MM.1S (cell line): ENCODE measurements around the gene PMFBP1.

Experiments used
- DNase-seq: peaks from one replicate; pipeline ENCODE4 v3.0.0-alpha.2; 2015
- H2AFZ ChIP-seq: fragments of 300-600 bp; sonication (generic); 2 replicates; pipeline ENCODE4 v1.6.0; 2016; ENCODE audit warnings: antibody characterized with exemption, low read length
- H3F3A ChIP-seq: fragments of 300-600 bp; sonication (generic); 2 replicates; pipeline ENCODE4 v1.6.1; 2016; ENCODE audit warnings: mild to moderate bottlenecking, antibody characterized with exemption, low read length, moderate library complexity, mixed read lengths; ENCODE audit not compliant: insufficient read depth
- H3K27ac ChIP-seq: fragments of 300-600 bp; sonication (generic); 2 replicates; pipeline ENCODE4 v1.5.1; 2016; ENCODE audit warnings: mild to moderate bottlenecking, low read length
- H3K27me3 ChIP-seq: fragments of 300-600 bp; sonication (generic); replicated peaks from 2 replicates; pipeline ENCODE4 v1.6.0; 2016; ENCODE audit warnings: low read length; ENCODE audit not compliant: insufficient read depth
- H3K36me3 ChIP-seq: fragments of 300-600 bp; sonication (generic); replicated peaks from 2 replicates; pipeline ENCODE4 v1.6.1; 2016; ENCODE audit warnings: mild to moderate bottlenecking, low read length, mixed read lengths; ENCODE audit not compliant: insufficient read depth
- H3K4me1 ChIP-seq: fragments of 300-600 bp; sonication (generic); 2 replicates; pipeline ENCODE4 v1.6.1; 2016; ENCODE audit warnings: low read length, mixed read lengths
- H3K4me2 ChIP-seq: fragments of 300-600 bp; sonication (generic); 2 replicates; pipeline ENCODE4 v1.6.0; 2016; ENCODE audit warnings: low read depth, low read length
- H3K4me3 ChIP-seq: fragments of 300-600 bp; sonication (generic); 2 replicates; pipeline ENCODE4 v1.5.1; 2016; ENCODE audit warnings: low read length, mixed read lengths
- H3K79me2 ChIP-seq: fragments of 300-600 bp; sonication (generic); 2 replicates; pipeline ENCODE4 v1.6.1; 2016; ENCODE audit warnings: mixed run types, low read length, mixed read lengths
- H3K9ac ChIP-seq: fragments of 300-600 bp; sonication (generic); 2 replicates; pipeline ENCODE4 v1.6.1; 2016; ENCODE audit warnings: low read length, mixed read lengths
- H3K9me2 ChIP-seq: fragments of 300-600 bp; sonication (generic); replicated peaks from 2 replicates; pipeline ENCODE4 v1.6.1; 2016; ENCODE audit warnings: mild to moderate bottlenecking, low read length, mixed read lengths; ENCODE audit not compliant: insufficient read depth
- H3K9me3 ChIP-seq: fragments of 300-600 bp; sonication (generic); replicated peaks from 2 replicates; pipeline ENCODE4 v1.6.1; 2016; ENCODE audit warnings: mild to moderate bottlenecking, low read length, mixed read lengths; ENCODE audit not compliant: insufficient read depth
- H4K20me1 ChIP-seq: fragments of 300-600 bp; sonication (generic); 2 replicates; pipeline ENCODE4 v1.6.1; 2016; ENCODE audit warnings: mild to moderate bottlenecking, low read length, moderate library complexity, mixed read lengths; ENCODE audit not compliant: insufficient read depth
- EZH2 ChIP-seq: fragments of 300-600 bp; sonication (generic); optimal IDR thresholded peaks from 2 replicates; pipeline ENCODE3; 2017; ENCODE audit warnings: low read depth, mild to moderate bottlenecking, antibody characterized with exemption, low read length, mixed read lengths
- EZH2phosphoT487 ChIP-seq: fragments of 300-600 bp; sonication (generic); IDR thresholded peaks from 2 replicates; pipeline ENCODE4 v1.6.1; 2018; ENCODE audit warnings: antibody characterized with exemption, low read length
- TF ChIP-seq, protein P1 (sequence below): fragments of 300-600 bp; sonication (generic); IDR thresholded peaks from 2 replicates; pipeline ENCODE4 v1.5.1; 2016; ENCODE audit warnings: antibody characterized with exemption, low read length, mixed read lengths

PMFBP1 gene

DNA sequence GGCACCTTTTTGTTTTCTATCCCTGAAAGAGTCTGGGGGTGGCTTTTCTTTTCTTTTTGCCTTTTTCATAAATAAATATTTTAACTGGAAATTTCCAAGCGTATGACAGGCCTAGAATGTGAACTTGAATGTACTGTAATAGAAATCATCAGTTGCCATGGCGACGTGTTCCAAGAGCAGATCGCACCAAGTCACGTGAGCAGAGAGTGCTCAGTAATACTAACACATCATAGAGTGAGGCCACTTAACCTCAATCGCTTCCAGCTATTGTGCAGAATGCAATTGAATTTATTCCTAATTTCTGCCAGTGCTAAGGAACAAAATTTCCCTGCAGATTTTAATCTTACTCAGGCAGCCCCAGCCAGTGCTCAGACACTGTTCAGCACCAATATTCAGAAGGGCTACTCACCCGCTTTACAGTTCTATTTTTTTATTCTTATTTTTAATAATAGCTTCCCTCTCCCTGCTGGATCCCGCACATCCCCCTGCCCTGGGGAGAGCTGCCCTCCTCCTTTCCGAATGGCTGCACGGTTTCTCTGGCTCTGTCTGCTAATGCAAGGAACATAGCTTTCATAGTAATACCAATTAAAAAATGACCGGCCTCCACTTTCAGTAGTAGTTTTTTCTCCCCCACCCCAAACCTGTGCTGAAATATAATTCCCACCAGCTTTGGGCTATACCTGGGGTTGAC is 26.2 kb upstream of the PMFBP1 start:
- H3K4me1 ChIP-seq = peaks cover 8% of the 10 kb centered on the region
- no peak overlapping the region for H3K4me3 ChIP-seq

DNA sequence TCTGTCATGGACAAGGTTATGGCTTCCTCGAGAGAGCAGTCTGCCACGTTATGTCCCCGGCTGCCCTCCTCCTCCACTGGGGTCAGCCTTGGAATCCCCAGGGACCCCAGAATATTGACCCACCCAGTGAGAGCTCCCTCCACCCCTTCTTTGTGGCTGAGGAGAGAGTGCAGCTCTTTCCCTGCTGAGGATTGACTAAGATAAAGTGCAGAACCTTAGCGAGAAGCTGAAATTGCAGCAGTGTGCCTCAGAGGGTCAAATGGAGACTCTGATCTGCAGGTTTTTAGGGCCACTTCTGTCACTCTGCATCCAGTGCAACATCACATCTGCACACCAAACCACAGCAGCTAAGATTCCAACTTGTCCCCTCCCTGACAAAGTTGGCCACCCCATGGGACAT is 25.6 kb upstream of the PMFBP1 start:
- Histone ChIP-seq H3K4me2 (no peak overlapping the region), H3K9ac (no peak overlapping the region), H3K4me1 (peaks cover 2% of the 10 kb centered on the region), H3K9me2 (no peaks in the 10 kb centered on the region), H3K9me3 (no peaks in the 10 kb centered on the region), H3F3A (peaks cover 2% of the 10 kb centered on the region), H3K27ac (no peak overlapping the region), H2AFZ (no peak overlapping the region), H3K79me2 (no peaks in the 10 kb centered on the region), H4K20me1 (no peaks in the 10 kb centered on the region), H3K4me3 (no peak overlapping the region), H3K36me3 (no peaks in the 10 kb centered on the region), H3K27me3 (no peaks in the 10 kb centered on the region)
- no peak for DNase-seq
- TF ChIP-seq EZH2phosphoT487 = no peak
- TF ChIP-seq, protein P1, sequence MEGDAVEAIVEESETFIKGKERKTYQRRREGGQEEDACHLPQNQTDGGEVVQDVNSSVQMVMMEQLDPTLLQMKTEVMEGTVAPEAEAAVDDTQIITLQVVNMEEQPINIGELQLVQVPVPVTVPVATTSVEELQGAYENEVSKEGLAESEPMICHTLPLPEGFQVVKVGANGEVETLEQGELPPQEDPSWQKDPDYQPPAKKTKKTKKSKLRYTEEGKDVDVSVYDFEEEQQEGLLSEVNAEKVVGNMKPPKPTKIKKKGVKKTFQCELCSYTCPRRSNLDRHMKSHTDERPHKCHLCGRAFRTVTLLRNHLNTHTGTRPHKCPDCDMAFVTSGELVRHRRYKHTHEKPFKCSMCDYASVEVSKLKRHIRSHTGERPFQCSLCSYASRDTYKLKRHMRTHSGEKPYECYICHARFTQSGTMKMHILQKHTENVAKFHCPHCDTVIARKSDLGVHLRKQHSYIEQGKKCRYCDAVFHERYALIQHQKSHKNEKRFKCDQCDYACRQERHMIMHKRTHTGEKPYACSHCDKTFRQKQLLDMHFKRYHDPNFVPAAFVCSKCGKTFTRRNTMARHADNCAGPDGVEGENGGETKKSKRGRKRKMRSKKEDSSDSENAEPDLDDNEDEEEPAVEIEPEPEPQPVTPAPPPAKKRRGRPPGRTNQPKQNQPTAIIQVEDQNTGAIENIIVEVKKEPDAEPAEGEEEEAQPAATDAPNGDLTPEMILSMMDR = no peak
- TF ChIP-seq EZH2 = no peak

More for the DNA sequence above, 26.2 kb upstream of the PMFBP1 start:
- Histone ChIP-seq H3K4me2 (no peak overlapping the region), H3K27ac (no peak overlapping the region), H3K9me3 (no peaks in the 10 kb centered on the region), H3K9me2 (no peaks in the 10 kb centered on the region), H3K9ac (no peak overlapping the region), H3K79me2 (no peaks in the 10 kb centered on the region), H3K36me3 (no peaks in the 10 kb centered on the region), H2AFZ (no peak overlapping the region), H3K27me3 (no peaks in the 10 kb centered on the region), H4K20me1 (no peaks in the 10 kb centered on the region), H3F3A (peaks cover 8% of the 10 kb centered on the region)
- DNase-seq = no peak
- TF ChIP-seq, protein P1 = no peak
- no peak for TF ChIP-seq EZH2phosphoT487
- TF ChIP-seq EZH2 = no peak

DNA sequence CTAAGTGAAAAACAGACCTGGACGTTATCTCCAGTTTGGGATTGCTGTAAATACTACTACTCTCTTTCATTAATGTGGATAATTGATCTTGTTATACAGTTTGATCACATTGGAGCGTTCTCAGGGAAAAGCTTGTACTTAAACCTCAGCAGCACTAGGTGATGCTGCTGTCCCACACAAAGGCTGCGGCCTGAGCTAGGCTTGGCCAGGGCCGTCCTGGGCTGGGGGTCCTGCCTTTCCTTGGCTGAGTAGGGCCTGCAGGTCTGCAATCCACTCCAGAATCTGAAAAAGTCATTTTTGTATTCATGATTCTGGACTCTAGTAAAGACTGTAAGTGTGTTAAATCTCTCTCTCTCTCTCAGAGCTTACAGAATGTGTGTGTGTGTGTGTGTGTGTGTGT is 23.7 kb upstream of the PMFBP1 start:
- Histone ChIP-seq H3K9me2 (no peaks in the 10 kb centered on the region), H3K4me3 (no peak overlapping the region), H3K36me3 (no peaks in the 10 kb centered on the region), H3K27ac (no peak overlapping the region), H3K79me2 (no peaks in the 10 kb centered on the region), H2AFZ (no peak overlapping the region), H3F3A (no peaks in the 10 kb centered on the region), H4K20me1 (no peaks in the 10 kb centered on the region), H3K27me3 (no peaks in the 10 kb centered on the region), H3K9ac (no peak overlapping the region), H3K4me2 (no peak overlapping the region), H3K4me1 (no peaks in the 10 kb centered on the region), H3K9me3 (no peaks in the 10 kb centered on the region)
- TF ChIP-seq, protein P1 = peak; percentile 8; the same call in 1 of the 2 replicates
- TF ChIP-seq EZH2 = no peak
- no peak for DNase-seq
